HFFc6 (cell line): Measurements from ENCODE around the gene B3GNT8. TPM values are rescaled to one million over a fixed set of nuclear protein-coding genes. Genes with fewer than 3 reads are reported as not detected.

ENCODE experiments used
- DNase-seq: peaks from one replicate; pipeline ENCODE4 v3.0.0-alpha.2; 2018
- H3K27ac Mint-ChIP-seq: 2 replicates; pipeline ENCODE4 v1.8.0; 2020; ENCODE audit warnings: mild to moderate bottlenecking, mixed read lengths
- H3K27me3 Mint-ChIP-seq: 2 replicates; pipeline ENCODE4 v1.8.0; 2021; ENCODE audit warnings: mild to moderate bottlenecking, moderate library complexity, mixed read lengths; ENCODE audit not compliant: insufficient read depth
- H3K36me3 Mint-ChIP-seq: 2 replicates; pipeline ENCODE4 v1.8.0; 2021; ENCODE audit warnings: low read depth, mixed read lengths
- H3K4me1 Mint-ChIP-seq: 2 replicates; pipeline ENCODE4 v1.8.0; 2020; ENCODE audit warnings: low read depth, mixed read lengths
- H3K4me3 Mint-ChIP-seq: 2 replicates; pipeline ENCODE4 v1.8.0; 2020; ENCODE audit warnings: mild to moderate bottlenecking, moderate library complexity, mixed read lengths
- H3K9me3 Mint-ChIP-seq: 2 replicates; pipeline ENCODE4 v1.8.0; 2020; ENCODE audit warnings: mild to moderate bottlenecking, mixed read lengths
- total RNA-seq, 6 experiments: library from RNA; stranded (reverse); fragmentation: NEBNext Ultra II Directional; extraction: Animal tissue kit (Norgen Biotek cat#: 25700); gene quantifications; 2 replicates in 1 of 6; 3 replicates in 5 of 6; pipeline ENCODE4 v1.2.3, GENCODE V29; 2021
- TF ChIP-seq, protein P1 (sequence below): fragments of 200-600 bp; sonication (generic); IDR thresholded peaks from 2 replicates; pipeline ENCODE4 v1.5.0; 2021; ENCODE audit warnings: antibody characterized with exemption, mild to moderate bottlenecking

B3GNT8 gene
- total RNA-seq, 6 experiments from 2014 or later = 0.47 to 2.1 (median 0.99) TPM

DNA sequence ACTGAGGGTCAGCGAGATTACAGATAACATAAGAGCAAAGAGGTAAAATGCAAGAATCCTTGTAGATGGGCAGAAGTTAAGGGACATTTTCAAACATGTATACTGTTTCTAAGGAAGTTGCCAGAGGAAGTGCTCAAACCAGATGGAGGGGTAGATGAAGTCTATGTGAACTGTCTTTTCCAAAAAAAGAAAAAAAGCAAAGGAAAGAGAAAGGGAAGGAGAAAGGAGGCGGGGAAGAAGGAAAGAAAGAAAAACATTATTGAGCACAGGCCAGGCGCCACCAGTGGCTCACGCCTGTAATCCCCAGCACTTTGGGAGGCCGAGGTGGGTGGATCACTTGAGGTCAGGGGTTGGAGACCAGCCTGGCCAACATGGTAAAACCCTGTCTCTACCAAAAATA, 7.3 kb upstream of the B3GNT8 start:
- peaks cover 23% of the 10 kb centered on the region; the same call in 1 of the 2 replicates for H3K36me3 Mint-ChIP-seq
- no peaks in the 10 kb centered on the region; the same call in 1 of the 2 replicates for H3K27me3 Mint-ChIP-seq
- H3K4me1 Mint-ChIP-seq = peaks cover 8% of the 10 kb centered on the region; the same call in 1 of the 2 replicates
- no peak overlapping the region for H3K4me3 Mint-ChIP-seq
- H3K27ac Mint-ChIP-seq = no peak overlapping the region
- TF ChIP-seq, protein P1, sequence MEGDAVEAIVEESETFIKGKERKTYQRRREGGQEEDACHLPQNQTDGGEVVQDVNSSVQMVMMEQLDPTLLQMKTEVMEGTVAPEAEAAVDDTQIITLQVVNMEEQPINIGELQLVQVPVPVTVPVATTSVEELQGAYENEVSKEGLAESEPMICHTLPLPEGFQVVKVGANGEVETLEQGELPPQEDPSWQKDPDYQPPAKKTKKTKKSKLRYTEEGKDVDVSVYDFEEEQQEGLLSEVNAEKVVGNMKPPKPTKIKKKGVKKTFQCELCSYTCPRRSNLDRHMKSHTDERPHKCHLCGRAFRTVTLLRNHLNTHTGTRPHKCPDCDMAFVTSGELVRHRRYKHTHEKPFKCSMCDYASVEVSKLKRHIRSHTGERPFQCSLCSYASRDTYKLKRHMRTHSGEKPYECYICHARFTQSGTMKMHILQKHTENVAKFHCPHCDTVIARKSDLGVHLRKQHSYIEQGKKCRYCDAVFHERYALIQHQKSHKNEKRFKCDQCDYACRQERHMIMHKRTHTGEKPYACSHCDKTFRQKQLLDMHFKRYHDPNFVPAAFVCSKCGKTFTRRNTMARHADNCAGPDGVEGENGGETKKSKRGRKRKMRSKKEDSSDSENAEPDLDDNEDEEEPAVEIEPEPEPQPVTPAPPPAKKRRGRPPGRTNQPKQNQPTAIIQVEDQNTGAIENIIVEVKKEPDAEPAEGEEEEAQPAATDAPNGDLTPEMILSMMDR = no peak
- DNase-seq = no peak
- no peaks in the 10 kb centered on the region for H3K9me3 Mint-ChIP-seq

- DNase-seq = no peak
- TF ChIP-seq, protein P1 = no peak
- no peaks in the 10 kb centered on the region for H3K9me3 Mint-ChIP-seq
Measured at GRCh38 chr19:41433171-41433570, 6.0 kb upstream of the B3GNT8 start.

DNA sequence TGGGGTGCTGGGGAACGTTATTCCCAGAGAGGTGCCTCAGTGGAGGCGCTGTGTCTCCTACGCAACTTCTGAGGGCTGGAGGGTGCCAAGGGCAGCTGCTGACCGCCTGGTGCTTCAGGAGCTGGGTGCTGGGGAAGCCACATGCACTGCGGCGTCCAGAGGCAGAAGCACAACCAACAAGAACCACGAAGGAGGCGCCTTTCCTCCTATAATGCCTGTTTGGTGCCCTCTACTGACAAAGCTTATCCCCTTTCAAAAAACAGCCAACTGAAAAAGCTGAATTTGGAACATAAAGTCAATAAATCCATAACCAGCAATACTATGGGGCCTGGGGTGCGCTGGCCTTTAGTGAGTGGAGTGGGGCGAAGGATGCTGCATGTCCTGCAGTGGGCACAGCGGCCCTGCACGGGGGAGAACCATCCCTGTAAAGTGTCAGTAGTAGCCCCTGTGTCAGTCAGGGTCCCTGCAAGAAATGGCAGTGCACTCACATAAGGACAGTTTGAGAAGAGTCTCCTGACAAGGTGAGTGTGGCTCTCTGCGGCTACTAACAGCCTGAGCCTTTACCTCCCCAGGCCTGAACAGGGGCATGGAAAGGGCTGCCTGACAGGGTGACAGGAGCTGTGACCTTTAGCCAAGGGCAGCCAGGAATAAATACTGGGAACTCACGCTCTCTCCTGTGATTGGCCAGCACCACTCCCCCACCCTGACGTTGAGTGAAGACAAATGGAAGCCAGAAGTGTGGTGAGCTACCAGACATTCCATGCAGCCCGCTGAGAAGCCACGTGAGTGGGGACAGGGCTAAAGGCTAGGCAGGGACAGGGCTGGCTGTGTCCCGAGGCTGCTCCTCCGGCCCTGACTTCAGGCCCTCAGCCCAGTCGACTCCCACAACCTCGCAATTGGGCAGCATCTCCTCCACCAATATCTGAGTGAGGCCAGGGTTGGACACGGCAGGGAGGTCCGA, 4.5 kb upstream of the B3GNT8 start:
- DNase-seq = peak; percentile 46
- Mint-ChIP-seq H3K27me3 (no peaks in the 10 kb centered on the region), H3K4me1 (peaks cover 30% of the 10 kb centered on the region), H3K36me3 (peaks cover 16% of the 10 kb centered on the region; the same call in 1 of the 2 replicates), H3K9me3 (no peaks in the 10 kb centered on the region), H3K4me3 (no peak overlapping the region), H3K27ac (no peak overlapping the region)
- TF ChIP-seq, protein P1 = peak; percentile 72

More at GRCh38 chr19:41433171-41433570, 6.0 kb upstream of the B3GNT8 start:
- H3K27me3 Mint-ChIP-seq = no peaks in the 10 kb centered on the region; the same call in 1 of the 2 replicates
- H3K27ac Mint-ChIP-seq = no peak overlapping the region
- peaks cover 17% of the 10 kb centered on the region; the same call in 1 of the 2 replicates for H3K36me3 Mint-ChIP-seq
- H3K4me3 Mint-ChIP-seq = no peak overlapping the region
- H3K4me1 Mint-ChIP-seq = peaks cover 15% of the 10 kb centered on the region

GRCh38 chr19:41430922-41431321, 3.7 kb upstream of the B3GNT8 start:
- no peak for DNase-seq
- H3K27ac Mint-ChIP-seq = no peak overlapping the region
- H3K36me3 Mint-ChIP-seq = peaks cover 12% of the 10 kb centered on the region; the same call in 1 of the 2 replicates
- no peak overlapping the region for H3K4me3 Mint-ChIP-seq
- no peaks in the 10 kb centered on the region for H3K27me3 Mint-ChIP-seq
- H3K9me3 Mint-ChIP-seq = no peaks in the 10 kb centered on the region
- H3K4me1 Mint-ChIP-seq = peaks cover 31% of the 10 kb centered on the region
- TF ChIP-seq, protein P1 = no peak

DNA sequence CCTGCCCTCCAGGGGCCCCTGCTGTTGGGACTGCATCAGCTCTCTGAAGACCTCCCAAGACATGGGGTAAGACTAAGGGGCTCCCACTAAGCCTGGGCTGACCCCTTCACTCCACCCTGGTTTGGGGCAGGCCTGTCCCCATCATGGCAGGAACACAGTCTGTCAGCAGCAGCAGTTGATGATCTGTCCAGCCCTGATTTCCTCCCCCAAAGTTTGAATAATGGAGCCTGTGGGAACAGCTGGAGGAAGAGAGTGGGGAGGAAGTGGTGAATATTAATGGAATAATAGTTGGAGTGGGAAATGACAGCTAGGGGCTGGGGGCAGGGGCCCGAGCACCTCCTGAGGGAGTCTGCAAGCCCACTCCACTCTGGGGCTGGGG, 1.3 kb upstream of the B3GNT8 start:
- DNase-seq = no peak
- Mint-ChIP-seq H3K27me3 (peaks cover 1% of the 10 kb centered on the region; the same call in 1 of the 2 replicates), H3K36me3 (peaks cover 7% of the 10 kb centered on the region; the same call in 1 of the 2 replicates), H3K9me3 (no peaks in the 10 kb centered on the region), H3K27ac (peak overlapping the region; percentile 60; the same call in 1 of the 2 replicates), H3K4me1 (peaks cover 31% of the 10 kb centered on the region), H3K4me3 (peak overlapping the region; percentile 64; the same call in 1 of the 2 replicates)
- TF ChIP-seq, protein P1 = no peak
